ENCODE data around the gene TK1. TPM values are rescaled to one million over a fixed set of nuclear protein-coding genes. Genes with fewer than 3 reads are reported as not detected.

TK1 gene
- total and polyA plus RNA-seq, 11 donors, result 0.29 to 21.7 (median 1.2) TPM

DNA sequence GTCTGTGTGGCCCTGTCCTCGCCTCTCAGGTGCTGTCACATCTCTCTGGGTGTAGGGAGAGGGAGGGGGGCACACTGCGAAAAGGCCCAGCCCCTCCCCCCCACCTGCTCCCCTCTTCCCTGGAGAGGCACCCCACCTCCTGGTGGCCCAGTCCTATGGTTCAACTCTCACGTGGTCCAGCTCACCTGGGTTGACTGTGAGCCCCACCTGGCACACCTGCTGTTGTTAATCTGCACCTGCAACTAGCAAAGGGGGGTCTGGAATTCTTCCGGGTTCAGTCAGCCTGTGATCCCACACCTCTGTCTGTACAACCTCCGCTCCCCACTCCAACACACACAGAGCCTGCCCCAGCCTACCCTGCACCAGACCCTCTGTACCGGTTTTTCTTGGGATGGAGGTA is 20.4 kb downstream of the TK1 start:
- no peak for ATAC-seq
- H3K27me3 ChIP-seq, result no peaks in the 10 kb centered on the region
- no peak for TF ChIP-seq POLR2A (IDR thresholded peaks at IDR 0.05)
- TF ChIP-seq, protein P1, sequence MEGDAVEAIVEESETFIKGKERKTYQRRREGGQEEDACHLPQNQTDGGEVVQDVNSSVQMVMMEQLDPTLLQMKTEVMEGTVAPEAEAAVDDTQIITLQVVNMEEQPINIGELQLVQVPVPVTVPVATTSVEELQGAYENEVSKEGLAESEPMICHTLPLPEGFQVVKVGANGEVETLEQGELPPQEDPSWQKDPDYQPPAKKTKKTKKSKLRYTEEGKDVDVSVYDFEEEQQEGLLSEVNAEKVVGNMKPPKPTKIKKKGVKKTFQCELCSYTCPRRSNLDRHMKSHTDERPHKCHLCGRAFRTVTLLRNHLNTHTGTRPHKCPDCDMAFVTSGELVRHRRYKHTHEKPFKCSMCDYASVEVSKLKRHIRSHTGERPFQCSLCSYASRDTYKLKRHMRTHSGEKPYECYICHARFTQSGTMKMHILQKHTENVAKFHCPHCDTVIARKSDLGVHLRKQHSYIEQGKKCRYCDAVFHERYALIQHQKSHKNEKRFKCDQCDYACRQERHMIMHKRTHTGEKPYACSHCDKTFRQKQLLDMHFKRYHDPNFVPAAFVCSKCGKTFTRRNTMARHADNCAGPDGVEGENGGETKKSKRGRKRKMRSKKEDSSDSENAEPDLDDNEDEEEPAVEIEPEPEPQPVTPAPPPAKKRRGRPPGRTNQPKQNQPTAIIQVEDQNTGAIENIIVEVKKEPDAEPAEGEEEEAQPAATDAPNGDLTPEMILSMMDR (IDR thresholded peaks at IDR 0.05), result no peak
- H3K36me3 ChIP-seq, result peaks cover 0 to 10% (median 0%) of the 10 kb centered on the region in 9 donors
- H3K27ac ChIP-seq, result no peak overlapping the region
- peaks cover 0 to 27% (median 13%) of the 10 kb centered on the region in 12 donors for H3K4me1 ChIP-seq
- H3K9me3 ChIP-seq, result no peaks in the 10 kb centered on the region
- no peak for DNase-seq
- WGBS, 4 donors, result 78 to 86% (median 82%) methylated on average over 5 to 6 of the region's 6 CpGs
- no peak overlapping the region for H3K4me3 ChIP-seq
- intact Hi-C loops (cut with DNase I), result no loop called here

DNA sequence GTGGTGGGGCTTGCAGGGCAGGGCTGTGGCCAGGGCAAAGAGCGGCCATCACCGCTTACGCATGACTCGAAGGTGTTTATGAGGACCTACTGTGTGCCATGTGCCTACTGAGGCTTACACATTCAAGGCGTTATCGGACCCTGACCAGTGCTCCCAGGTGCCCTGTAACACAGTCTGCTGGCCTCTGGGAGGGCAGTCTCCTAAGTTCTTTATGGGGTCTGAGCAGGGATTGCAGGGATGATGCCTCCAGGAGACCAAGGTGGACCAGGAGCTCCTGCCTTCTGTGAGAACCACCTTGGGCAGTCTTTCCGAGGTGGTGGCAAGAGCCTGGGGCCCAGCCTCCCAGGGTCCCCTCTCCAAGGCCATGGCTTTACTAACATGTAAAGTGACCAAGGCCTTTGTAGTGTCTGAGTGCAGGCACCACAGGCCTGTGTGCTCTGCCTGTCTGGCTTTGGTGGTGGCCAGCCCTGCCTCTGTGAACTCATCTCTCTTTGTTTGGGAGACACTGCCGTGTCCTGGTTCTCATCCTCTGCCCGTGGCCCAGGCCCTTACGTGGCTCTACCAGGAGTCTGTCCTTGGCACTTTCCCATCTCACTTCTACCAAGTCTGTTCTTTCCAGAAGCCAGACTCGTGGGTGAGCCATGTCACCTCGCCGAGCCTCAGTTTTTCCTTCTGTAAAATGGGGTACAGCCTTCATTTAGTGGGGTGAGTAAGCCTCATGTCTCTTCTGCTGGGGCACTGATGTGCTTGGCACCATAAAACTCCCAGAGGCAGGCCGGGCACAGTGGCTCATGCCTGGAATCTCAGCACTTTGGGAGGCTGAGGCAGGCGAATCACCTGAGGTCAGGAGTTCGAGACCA is 21.9 kb downstream of the TK1 start:
- WGBS, 4 donors, result 92 to 97% (median 96%) methylated on average over 15 to 16 of the region's 16 CpGs
- no peak overlapping the region for H3K4me3 ChIP-seq
- H3K9me3 ChIP-seq, result no peaks in the 10 kb centered on the region
- intact Hi-C loops (cut with DNase I), result no loop called here
- H3K27ac ChIP-seq, result no peak overlapping the region
- H3K27me3 ChIP-seq, result no peaks in the 10 kb centered on the region
- ATAC-seq, result no peak
- H3K36me3 ChIP-seq, result no peaks in the 10 kb centered on the region
- TF ChIP-seq, protein P1 (IDR thresholded peaks at IDR 0.05), result no peak
- TF ChIP-seq POLR2A (IDR thresholded peaks at IDR 0.05), result no peak
- peaks cover 0 to 22% (median 12%) of the 10 kb centered on the region in 12 donors for H3K4me1 ChIP-seq
- DNase-seq, result no peak

DNA sequence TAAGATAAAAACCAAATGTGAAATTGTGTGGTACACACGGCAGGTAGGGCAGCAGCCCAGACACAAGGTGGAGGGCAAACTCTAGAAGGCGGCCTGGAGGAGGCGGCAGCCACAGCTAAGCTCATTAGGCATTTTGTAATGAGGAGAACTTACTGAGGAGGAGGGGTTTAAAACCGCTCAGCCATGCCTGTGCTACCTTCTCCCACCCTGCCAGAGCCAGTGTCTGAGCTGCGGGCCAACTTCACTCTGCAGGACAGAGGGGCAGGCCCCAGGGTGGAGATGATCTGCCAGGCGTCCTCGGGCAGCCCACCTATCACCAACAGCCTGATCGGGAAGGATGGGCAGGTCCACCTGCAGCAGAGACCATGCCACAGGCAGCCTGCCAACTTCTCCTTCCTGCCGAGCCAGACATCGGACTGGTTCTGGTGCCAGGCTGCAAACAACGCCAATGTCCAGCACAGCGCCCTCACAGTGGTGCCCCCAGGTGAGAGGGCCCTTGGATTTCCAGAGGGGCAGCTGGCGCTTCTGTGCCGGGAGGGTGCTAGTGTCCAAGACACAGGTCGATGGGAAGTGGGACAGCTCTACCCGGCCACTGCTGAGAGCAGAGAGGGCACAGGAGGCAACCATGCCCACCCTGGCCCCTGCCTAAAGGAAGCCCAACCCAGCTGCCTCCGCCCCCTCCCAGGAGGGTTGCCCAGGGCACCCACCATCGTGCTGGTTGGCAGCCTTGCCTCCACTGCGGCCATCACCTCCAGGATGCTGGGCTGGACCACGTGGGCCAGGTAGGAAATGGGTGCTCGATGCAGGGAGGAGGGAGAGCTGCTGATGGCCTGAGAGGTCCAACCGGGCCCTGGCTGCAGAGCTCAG is 22.7 kb downstream of the TK1 start:
- DNase-seq (no peak), ATAC-seq (no peak)
- peaks cover 0 to 13% (median 4%) of the 10 kb centered on the region in 12 donors for H3K4me1 ChIP-seq
- intact Hi-C loops (cut with DNase I), result no loop called here
- WGBS, 4 donors, result 65 to 76% (median 70%) methylated on average over 18 to 22 of the region's 22 CpGs
- no peak overlapping the region for H3K27ac ChIP-seq
- TF ChIP-seq POLR2A (IDR thresholded peaks at IDR 0.05), result no peak
- TF ChIP-seq, protein P1 (IDR thresholded peaks at IDR 0.05), result no peak
- no peaks in the 10 kb centered on the region for H3K9me3 ChIP-seq
- H3K27me3 ChIP-seq, result no peaks in the 10 kb centered on the region
- H3K4me3 ChIP-seq, result no peak overlapping the region
- H3K36me3 ChIP-seq, result no peaks in the 10 kb centered on the region

Data from heart left ventricle (tissue), 16 donors.